Stimulated activated CD4-positive, alpha-beta T cell treated with anti-CD3 and anti-CD28 coated beads, Interleukin-2, amount 100 ng/mL, for 4 hours (primary cell): Measurements from ENCODE around the gene ACAD11.

Source experiments
- DNase-seq: peaks from one replicate; pipeline ENCODE4 v3.0.0-alpha.2; 2020; ENCODE audit warnings: low read depth

Gene ACAD11

GRCh38 chr3:132659365-132660051, at the start of gene ACAD11:
Gene ACAD11 (minus strand): TSS chr3:132659809. CDS start chr3:132659751, 58 bp downstream.
- peak; percentile 1 for DNase-seq

- no peak for DNase-seq
These were observed 44.1 kb upstream of the ACAD11 start for GRCh38 chr3:132703733-132704132.

GRCh38 chr3:132695422-132695821, 35.8 kb upstream of the ACAD11 start:
- no peak for DNase-seq

GRCh38 chr3:132694991-132695390, 35.4 kb upstream of the ACAD11 start:
- DNase-seq = no peak

DNA sequence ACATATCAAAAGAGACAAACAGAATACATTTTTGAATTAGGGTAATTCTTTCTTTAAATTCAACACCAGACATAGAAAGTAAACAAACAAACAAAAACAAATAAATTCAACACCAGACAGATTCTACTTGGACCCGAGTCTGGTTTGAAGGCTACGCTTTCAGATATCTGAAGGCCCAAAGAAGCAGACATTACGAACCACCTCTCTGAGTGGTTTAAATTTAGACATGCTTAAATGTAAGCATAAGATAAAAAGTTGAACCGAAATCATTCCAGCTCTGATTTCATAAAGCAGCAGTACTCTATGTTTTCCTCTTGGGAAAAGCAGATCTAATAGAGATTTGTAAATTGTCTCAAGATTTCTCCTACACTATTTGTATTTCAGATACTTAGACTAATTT, 30.4 kb upstream of the ACAD11 start:
- no peak for DNase-seq

DNA sequence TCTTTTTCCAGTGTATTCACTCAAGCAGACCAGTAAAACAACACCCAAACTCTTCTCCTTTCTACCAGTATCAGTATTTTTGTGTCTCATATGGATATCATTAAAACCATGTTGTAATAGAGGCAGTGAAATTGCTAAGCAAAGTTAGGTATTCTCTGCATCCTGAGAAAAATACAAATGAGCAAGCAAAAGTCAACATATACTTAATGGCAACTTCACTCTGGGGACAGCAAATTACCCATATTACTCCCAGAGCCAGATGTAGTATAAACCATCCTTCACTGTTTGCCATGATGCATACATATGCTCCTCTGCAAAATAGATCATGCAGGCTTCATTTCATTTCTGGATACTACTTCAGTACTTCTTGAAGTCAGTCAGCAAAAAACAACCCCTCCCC, 22.6 kb upstream of the ACAD11 start:
- no peak for DNase-seq

GRCh38 chr3:132681421-132681820, 21.8 kb upstream of the ACAD11 start:
- no peak for DNase-seq

- DNase-seq = no peak
These were observed 20.3 kb upstream of the ACAD11 start for GRCh38 chr3:132679911-132680310.

DNA sequence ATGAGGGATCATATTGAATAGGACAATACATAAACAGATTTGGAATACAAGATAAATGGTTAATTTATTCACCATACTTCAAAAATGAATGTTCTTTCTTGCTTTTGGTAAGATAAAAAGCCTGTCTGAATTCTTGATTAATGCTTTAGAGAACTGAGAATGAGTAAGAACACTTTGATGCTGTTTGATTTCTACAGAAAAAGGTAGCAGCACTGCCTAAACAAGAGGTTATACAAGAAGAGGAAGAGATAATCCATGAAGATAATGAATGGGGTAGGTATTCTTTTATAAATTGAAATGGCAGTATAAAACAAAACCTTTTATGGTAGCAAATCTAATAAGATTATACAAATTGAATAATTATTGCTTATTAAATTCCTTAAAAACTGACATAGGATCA, 15.8 kb upstream of the ACAD11 start:
- no peak for DNase-seq

GRCh38 chr3:132669256-132669777, 9.7 kb upstream of the ACAD11 start:
- no peak for DNase-seq

DNA sequence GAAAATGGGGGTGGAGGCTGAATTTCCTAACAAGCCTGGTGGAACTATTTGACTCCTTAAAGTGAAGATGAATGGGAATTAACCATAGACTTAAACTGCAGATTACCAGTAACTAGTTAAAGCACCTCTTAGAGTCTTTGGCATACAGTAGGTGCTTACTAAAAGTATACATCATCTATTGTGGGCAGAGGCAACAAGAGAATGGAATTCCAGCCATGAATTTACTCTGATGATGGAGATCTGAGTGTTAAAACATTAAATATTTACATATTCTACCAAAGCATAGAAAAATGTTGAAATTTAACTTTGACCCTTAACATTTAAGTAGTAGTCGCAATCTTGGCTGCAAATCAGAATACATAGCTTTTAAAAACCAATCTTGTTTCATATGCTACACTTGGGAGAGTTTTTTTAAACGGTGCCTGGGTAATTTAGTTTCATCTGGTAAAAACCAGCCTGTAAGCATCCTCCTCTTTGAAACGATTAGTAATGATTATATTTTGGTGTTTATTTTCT, 5.7 kb upstream of the ACAD11 start:
- no peak for DNase-seq

GRCh38 chr3:132662212-132662611, 2.6 kb upstream of the ACAD11 start:
- DNase-seq = no peak

GRCh38 chr3:132661101-132661500, 1.5 kb upstream of the ACAD11 start:
- DNase-seq = no peak

DNA sequence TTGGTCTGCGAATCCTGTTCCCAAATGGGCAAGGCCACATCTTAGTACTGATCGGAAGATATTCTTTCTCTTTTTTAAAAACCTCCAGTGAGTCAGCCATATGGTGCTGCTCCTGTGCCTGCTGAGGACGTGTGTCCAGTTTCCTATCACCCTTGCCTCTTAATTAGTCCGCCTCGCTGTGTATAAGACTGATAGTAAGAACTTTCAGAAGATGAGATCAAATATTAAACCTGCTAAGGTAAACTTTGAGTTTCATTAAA, 1.1 kb upstream of the ACAD11 start:
- DNase-seq = no peak

DNA sequence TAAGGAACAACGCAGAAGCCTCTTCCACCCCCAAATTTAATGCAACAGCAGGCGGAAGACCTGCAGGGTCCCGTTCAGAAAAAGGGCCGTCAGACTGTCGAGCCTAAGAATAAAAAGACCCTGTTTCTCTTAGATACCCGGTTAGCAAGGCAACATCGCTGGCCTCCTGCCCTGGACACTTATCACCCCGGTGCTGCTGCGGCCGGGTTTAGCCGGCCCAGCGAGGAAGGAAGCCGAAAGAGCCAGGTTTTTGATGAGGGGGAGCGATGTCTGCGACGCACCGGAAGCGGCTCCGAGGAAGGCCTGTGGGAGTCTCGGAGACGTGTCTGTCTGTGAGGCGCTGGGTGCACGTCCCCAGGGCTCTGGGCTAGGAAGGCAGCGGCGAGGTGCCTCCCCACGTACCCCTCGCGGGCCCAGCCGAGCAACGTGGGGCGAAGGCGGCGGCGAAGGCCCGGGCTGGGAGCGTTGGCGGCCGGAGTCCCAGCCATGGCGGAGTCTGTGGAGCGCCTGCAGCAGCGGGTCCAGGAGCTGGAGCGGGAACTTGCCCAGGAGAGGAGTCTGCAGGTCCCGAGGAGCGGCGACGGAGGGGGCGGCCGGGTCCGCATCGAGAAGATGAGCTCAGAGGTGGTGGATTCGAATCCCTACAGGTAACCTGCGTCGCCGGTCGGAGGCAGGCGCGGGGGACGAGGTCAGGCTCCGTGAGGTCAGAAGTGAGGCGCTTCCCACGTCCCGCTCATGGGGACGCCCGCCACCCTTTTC, 622 bp upstream of the ACAD11 start, which contains the start of gene UBA5:
Gene UBA5, plus strand, starts transcription at position 278 of the 759 bp plus-strand sequence. Its CDS starts 209 bp downstream, at position 487.
- peak; percentile 57 for DNase-seq

- DNase-seq = no peak
These were observed 627 bp downstream of the ACAD11 start for GRCh38 chr3:132659000-132659364.

DNA sequence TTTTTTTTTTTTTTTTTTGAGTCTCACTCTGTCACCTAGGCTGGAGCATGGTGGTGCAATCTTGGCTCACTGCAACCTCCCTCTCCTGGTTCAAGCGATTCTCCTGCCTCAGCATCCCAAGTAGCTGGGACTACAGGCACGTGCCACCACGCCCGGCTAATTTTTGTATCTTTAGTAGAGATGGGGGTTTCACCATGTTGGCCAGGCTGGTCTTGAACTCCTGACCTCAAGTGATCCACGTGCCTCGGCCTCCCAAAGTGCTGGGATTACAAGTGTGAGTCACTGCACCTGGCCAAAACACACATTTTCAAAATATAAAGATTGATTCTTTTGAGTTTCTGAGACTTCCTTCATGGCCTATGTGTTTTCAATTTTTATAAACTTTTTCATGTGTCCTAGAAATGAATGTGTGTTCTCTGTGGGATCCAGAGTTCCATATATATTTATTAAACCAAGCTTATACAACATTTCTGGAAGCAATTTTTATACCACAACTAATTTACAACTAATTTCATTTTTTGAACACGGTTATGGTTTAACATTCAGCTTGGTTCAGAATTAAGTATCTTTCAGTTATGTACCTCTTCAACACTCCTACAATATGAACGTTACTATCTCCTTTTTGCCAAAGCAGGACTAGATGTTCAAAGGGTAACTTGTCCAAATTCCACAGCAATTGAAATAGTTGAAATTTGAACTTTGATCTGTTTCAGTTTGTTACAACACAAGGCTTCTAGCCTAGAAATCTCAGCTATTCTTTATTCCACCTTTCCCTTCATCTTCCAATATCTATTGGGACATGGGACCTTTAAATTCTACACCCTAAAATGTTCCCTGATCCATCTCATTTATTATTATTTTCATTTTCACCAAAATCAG, 1.5 kb downstream of the ACAD11 start:
- DNase-seq = no peak

GRCh38 chr3:132655471-132655870, 4.1 kb downstream of the ACAD11 start:
- no peak for DNase-seq

DNA sequence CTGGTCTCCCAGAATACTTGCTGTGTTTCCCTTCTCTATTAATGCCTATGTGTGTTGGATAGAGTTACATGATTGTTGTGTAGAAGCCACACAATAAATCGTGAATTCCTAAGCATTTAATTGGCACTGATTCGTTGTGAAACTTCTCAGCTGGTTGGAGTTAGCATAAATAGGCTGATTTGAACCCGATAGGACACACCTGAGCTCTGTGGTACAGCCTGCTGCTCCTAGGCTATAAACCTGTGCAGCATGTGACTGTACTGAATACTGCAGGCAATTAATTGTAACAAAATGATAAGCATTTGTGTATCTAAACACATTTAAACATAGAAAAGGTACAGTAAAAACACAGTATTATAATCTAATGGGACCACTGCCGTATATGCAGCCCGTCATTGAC, 4.9 kb downstream of the ACAD11 start:
- no peak for DNase-seq

- no peak for DNase-seq
These were observed 5.4 kb downstream of the ACAD11 start for GRCh38 chr3:132654190-132654589.

DNA sequence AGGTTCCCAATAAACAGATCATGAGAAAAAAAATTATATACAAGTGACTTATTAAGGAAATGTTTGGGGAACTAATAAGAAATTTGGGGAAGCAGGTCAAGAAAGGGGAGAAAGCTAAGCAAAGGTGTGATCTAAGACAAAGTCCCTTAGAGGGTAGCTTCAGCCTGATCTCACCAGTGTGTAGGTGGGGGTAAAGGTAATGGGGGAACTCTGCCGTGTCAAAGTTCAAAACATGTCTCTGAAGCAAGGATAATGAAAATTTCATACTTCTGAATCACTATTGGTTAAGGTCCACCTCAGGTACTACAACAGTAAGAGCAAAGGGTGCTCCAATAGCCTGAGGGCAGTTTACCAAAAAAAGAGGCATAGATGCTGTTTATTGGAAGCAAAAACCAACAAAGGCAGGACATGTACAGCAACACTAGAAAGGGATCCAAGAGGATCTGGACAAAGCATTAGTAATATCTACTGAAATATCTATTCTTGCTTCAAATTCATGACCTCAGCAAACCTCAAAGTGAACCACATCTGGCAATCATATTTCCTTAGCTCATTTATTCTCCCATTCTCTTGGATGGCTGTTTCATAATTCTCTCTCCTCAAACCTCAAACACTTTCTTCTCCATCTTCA, 6.9 kb downstream of the ACAD11 start:
- DNase-seq = no peak

DNA sequence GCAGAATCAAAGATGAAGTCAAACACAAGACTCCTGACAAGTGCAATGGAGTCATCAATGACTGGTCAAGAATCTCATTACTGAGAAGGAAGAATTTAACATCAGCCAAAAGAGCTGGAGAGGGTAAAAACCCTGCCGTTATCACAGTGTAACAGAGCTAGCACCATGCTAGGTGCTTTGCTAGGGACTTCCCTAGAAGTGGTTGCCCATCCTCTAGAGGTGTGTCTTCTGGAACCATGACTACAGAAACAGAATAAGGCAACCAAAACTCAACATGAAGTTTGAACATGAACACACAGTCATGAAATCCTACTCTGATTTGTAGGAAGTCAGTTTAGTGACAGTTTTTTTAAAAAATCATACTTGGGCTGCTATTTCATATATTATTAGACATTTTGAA, 9.5 kb downstream of the ACAD11 start:
- DNase-seq = no peak
